ENCODE data around the gene ELK3.
A peak's percentile ranks its signal among the peaks of the same experiment; 100 is the strongest.

Gene ELK3

GRCh38 chr12:96237035-96237434 is 42.9 kb downstream of the ELK3 start:
- DNase-seq, result no peak

- no peak for DNase-seq
Measured at GRCh38 chr12:96237465-96238077, 43.4 kb downstream of the ELK3 start.

GRCh38 chr12:96238336-96239047 is 44.3 kb downstream of the ELK3 start:
- no peak for DNase-seq

- DNase-seq, result no peak
Measured at GRCh38 chr12:96239711-96240635, 45.8 kb downstream of the ELK3 start.

GRCh38 chr12:96240656-96241055 is 46.5 kb downstream of the ELK3 start:
- DNase-seq, result no peak

- no peak for DNase-seq
Measured at GRCh38 chr12:96241431-96241830, 47.3 kb downstream of the ELK3 start.

- DNase-seq, result no peak
Measured at GRCh38 chr12:96241846-96242256, 47.7 kb downstream of the ELK3 start.

- no peak for DNase-seq
Measured at GRCh38 chr12:96242597-96242996, 48.4 kb downstream of the ELK3 start.

GRCh38 chr12:96244826-96245225 is 50.7 kb downstream of the ELK3 start:
- DNase-seq, result no peak

- DNase-seq, result no peak
Measured at GRCh38 chr12:96246926-96247505, 52.8 kb downstream of the ELK3 start.

- no peak for DNase-seq
Measured at GRCh38 chr12:96247563-96247962, 53.4 kb downstream of the ELK3 start.

GRCh38 chr12:96248136-96248931 is 54.2 kb downstream of the ELK3 start:
- DNase-seq, result no peak

- DNase-seq, result peak in 1 of 2 experiments; percentile 3
Measured at GRCh38 chr12:96249196-96250118, 55.3 kb downstream of the ELK3 start.

- no peak for DNase-seq
Measured at GRCh38 chr12:96250119-96250685, 56.0 kb downstream of the ELK3 start.

- no peak for DNase-seq
Measured at GRCh38 chr12:96255077-96255476, 60.9 kb downstream of the ELK3 start.

GRCh38 chr12:96256672-96257361 is 62.6 kb downstream of the ELK3 start:
- no peak for DNase-seq

GRCh38 chr12:96257550-96258103 is 63.5 kb downstream of the ELK3 start:
- no peak for DNase-seq

- peak; percentile 14 to 58 for DNase-seq
Measured at GRCh38 chr12:96258104-96258961, 64.2 kb downstream of the ELK3 start.

- no peak for DNase-seq
Measured at GRCh38 chr12:96260231-96260630, 66.1 kb downstream of the ELK3 start.
